HL-60 (cell line): ENCODE measurements around the gene KIR3DL1.

ENCODE experiments used
- DNase-seq, 2 experiments: peaks; one replicate each; pipeline ENCODE4 v3.0.0-alpha.2; 2010 to 2020; ENCODE audit warnings: low read depth in 1 of 2, low spot score in 1 of 2
- H3K27ac ChIP-seq: fragments of 250-450 bp; sonication (Bioruptor Pico); replicated peaks from 2 replicates; pipeline ENCODE4 v1.5.1; 2020; ENCODE audit warnings: mild to moderate bottlenecking, moderate library complexity
- H3K27me3 ChIP-seq: fragments of 250-450 bp; sonication (Bioruptor Pico); 2 replicates; pipeline ENCODE4 v1.5.1; 2021; ENCODE audit warnings: mild to moderate bottlenecking, moderate library complexity; ENCODE audit not compliant: insufficient read depth, poor library complexity, severe bottlenecking
- H3K4me3 ChIP-seq: replicated peaks from 2 replicates; pipeline ENCODE4 v1.5.1; 2011; ENCODE audit warnings: mild to moderate bottlenecking, control low read depth, low read length; ENCODE audit not compliant: insufficient read depth
- CTCF ChIP-seq: IDR thresholded peaks from one replicate; pipeline ENCODE4 v1.5.1; 2011; ENCODE audit warnings: low read length, control low read depth, inconsistent platforms; ENCODE audit not compliant: insufficient read depth
- GABPA ChIP-seq: IDR thresholded peaks from 2 replicates; pipeline ENCODE4 v1.6.1; 2012; ENCODE audit warnings: low read depth
- POLR2AphosphoS5 ChIP-seq: IDR thresholded peaks from 2 replicates; pipeline ENCODE4 v1.6.1; 2012; ENCODE audit warnings: low read depth
- REST ChIP-seq: IDR thresholded peaks from 2 replicates; pipeline ENCODE4 v1.6.1; 2012; ENCODE audit warnings: low read depth; ENCODE audit not compliant: insufficient replicate concordance
- SPI1 ChIP-seq: IDR thresholded peaks from 2 replicates; pipeline ENCODE4 v1.6.1; 2012; ENCODE audit warnings: low read depth, mild to moderate bottlenecking, borderline replicate concordance

The KIR3DL1 gene

DNA sequence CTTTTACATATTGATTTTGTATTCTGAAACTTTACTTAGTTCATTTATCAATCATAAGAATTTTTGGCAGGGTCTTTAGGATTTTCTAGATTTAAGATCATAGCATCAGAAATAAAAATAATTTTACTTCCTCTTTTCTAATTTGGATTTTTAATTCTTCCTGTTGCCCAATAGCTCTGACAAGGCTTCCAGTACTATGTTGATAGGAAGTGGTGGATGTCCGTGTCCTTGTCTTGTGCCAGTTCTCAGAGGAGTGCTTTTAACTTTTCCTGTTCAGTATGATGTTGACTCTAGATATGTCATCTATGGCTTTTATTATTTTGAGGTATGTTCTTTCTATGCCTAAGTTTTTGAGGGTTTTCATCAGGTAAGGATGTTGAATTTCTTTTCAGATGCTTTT lies 20.5 kb upstream of the KIR3DL1 start:
- H3K27me3 ChIP-seq: no peaks in the 10 kb centered on the region
- H3K27ac ChIP-seq: peak overlapping the region; percentile 20
- no peak overlapping the region for H3K4me3 ChIP-seq
- TF ChIP-seq POLR2AphosphoS5 (no peak), GABPA (no peak), SPI1 (peak; percentile 64; the same call in 1 of the 2 replicates), REST (no peak), CTCF (no peak)
- DNase-seq: peak; percentile 42 to 63

DNA sequence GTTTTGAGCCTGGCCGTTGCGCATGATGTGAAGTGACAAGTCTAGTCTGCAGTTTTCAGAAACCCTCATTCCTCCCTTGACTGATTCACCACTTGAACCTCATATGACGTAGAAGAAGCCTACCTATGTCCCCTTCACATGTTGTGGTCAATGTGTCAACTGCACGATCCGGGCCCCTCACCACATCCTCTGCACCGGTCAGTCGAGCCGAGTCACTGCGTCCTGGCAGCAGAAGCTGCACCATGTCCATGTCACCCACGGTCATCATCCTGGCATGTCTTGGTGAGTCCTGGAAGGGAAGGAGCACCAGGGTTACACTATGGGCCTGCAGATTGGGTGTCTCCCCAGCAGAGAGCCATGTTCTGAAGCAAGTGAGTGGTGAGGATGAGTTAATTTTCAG lies 12.9 kb upstream of the KIR3DL1 start, which contains the start of gene KIR2DL4:
Gene KIR2DL4 (plus strand): TSS at position 201 of the 400 bp plus-strand sequence. CDS start 42 bp downstream, at position 243.
- Histone ChIP-seq H3K4me3 (no peak within 1 kb of the TSS), H3K27ac (no peak within 1 kb of the TSS), H3K27me3 (no peaks in the 10 kb centered on the region)
- TF ChIP-seq REST: no peak
- no peak for TF ChIP-seq GABPA
- TF ChIP-seq SPI1: no peak
- TF ChIP-seq POLR2AphosphoS5: no peak
- TF ChIP-seq CTCF: no peak
- no peak for DNase-seq

- DNase-seq: no peak
- no peak overlapping the region for H3K4me3 ChIP-seq
- no peak for TF ChIP-seq REST
- no peak for TF ChIP-seq SPI1
- TF ChIP-seq CTCF: no peak
- TF ChIP-seq POLR2AphosphoS5: no peak
- TF ChIP-seq GABPA: no peak
- H3K27ac ChIP-seq: no peak overlapping the region
- no peaks in the 10 kb centered on the region for H3K27me3 ChIP-seq
These were observed 12.2 kb upstream of the KIR3DL1 start for GRCh38 chr19:54804101-54804500.
